HG02759 (cell line): ENCODE results near the gene CDC14B.
"Not testable (repeated sequence)": the region's sequence is repeated elsewhere in the genome, so short reads cannot be mapped to it uniquely, and the experiment has no call there.

Experiments
- ATAC-seq: cut with Tn5 transposase; IDR thresholded peaks from one replicate; pipeline ENCODE4 v1.9.1; 2021; ENCODE audit warnings: mild to moderate bottlenecking, moderate library complexity; ENCODE audit not compliant: unreplicated experiment

CDC14B gene

GRCh38 chr9:96503918-96504317 is 115.7 kb downstream of the CDC14B start:
- no peak for ATAC-seq

- ATAC-seq: not testable (repeated sequence)
Observed at GRCh38 chr9:96503374-96503748, 116.3 kb downstream of the CDC14B start.

GRCh38 chr9:96502539-96503373 is 116.9 kb downstream of the CDC14B start:
- no peak for ATAC-seq

- ATAC-seq: no peak
Observed at GRCh38 chr9:96501633-96502538, 117.8 kb downstream of the CDC14B start.

- no peak for ATAC-seq
Observed at GRCh38 chr9:96500696-96501632, 118.7 kb downstream of the CDC14B start.

- no peak for ATAC-seq
Observed at GRCh38 chr9:96499257-96499656, 120.4 kb downstream of the CDC14B start.

GRCh38 chr9:96498796-96499195 is 120.8 kb downstream of the CDC14B start:
- ATAC-seq: no peak

- ATAC-seq: no peak
Observed at GRCh38 chr9:96497117-96497399, 122.6 kb downstream of the CDC14B start.

- ATAC-seq: no peak
Observed at GRCh38 chr9:96496368-96497116, 123.1 kb downstream of the CDC14B start.

- ATAC-seq: no peak
Observed at GRCh38 chr9:96495341-96495740, 124.3 kb downstream of the CDC14B start.

- ATAC-seq: no peak
Observed at GRCh38 chr9:96494215-96494800, 125.3 kb downstream of the CDC14B start.

- ATAC-seq: no peak
Observed at GRCh38 chr9:96493757-96494156, 125.9 kb downstream of the CDC14B start.

- ATAC-seq: no peak
Observed at GRCh38 chr9:96492993-96493531, 126.6 kb downstream of the CDC14B start.

GRCh38 chr9:96491880-96492525 is 127.6 kb downstream of the CDC14B start:
- ATAC-seq: no peak

- ATAC-seq: no peak
Observed at GRCh38 chr9:96491079-96491879, 128.4 kb downstream of the CDC14B start.

GRCh38 chr9:96490534-96491078 is 129.0 kb downstream of the CDC14B start:
- ATAC-seq: no peak

GRCh38 chr9:96489482-96489979 is 130.1 kb downstream of the CDC14B start:
- ATAC-seq: no peak

- ATAC-seq: no peak
Observed at GRCh38 chr9:96487949-96488348, 131.7 kb downstream of the CDC14B start.
